H9 (cell line): ENCODE results near the gene RPAP2. TPM values are rescaled to one million over a fixed set of nuclear protein-coding genes. Genes with fewer than 3 reads are reported as not detected.

Source experiments
- DNase-seq: peaks from one replicate; pipeline ENCODE4 v3.0.0-alpha.2; 2017
- H2AFZ ChIP-seq: one replicate; pipeline ENCODE4 v1.6.1; 2013; ENCODE audit warnings: mild to moderate bottlenecking, low read length, control low read depth, moderate library complexity
- H2AK5ac ChIP-seq: 2 replicates; pipeline ENCODE4 v1.6.1; 2013; ENCODE audit warnings: low read length, control low read depth, mixed read lengths; ENCODE audit not compliant: insufficient read length
- H2BK120ac ChIP-seq: one replicate; pipeline ENCODE4 v1.6.1; 2013; ENCODE audit warnings: low read depth, mild to moderate bottlenecking, low read length, control low read depth, inconsistent platforms; ENCODE audit not compliant: poor library complexity, severe bottlenecking
- H2BK12ac ChIP-seq: 2 replicates; pipeline ENCODE4 v1.6.1; 2013; ENCODE audit warnings: low read length, control low read depth, mixed read lengths, low read depth; ENCODE audit not compliant: insufficient read length
- H2BK15ac ChIP-seq: 2 replicates; pipeline ENCODE4 v1.6.1; 2013; ENCODE audit warnings: low read depth, low read length, control low read depth
- H2BK20ac ChIP-seq: one replicate; pipeline ENCODE4 v1.6.1; 2013; ENCODE audit warnings: low read depth, mild to moderate bottlenecking, low read length, control low read depth, inconsistent platforms; ENCODE audit not compliant: poor library complexity, severe bottlenecking
- H2BK5ac ChIP-seq: 2 replicates; pipeline ENCODE4 v1.6.1; 2013; ENCODE audit warnings: low read length, control low read depth, mixed read lengths; ENCODE audit not compliant: insufficient read length
- H3K14ac ChIP-seq: 2 replicates; pipeline ENCODE4 v1.6.1; 2013; ENCODE audit warnings: low read length, control low read depth; ENCODE audit not compliant: insufficient read depth
- H3K18ac ChIP-seq: 2 replicates; pipeline ENCODE4 v1.6.1; 2013; ENCODE audit warnings: low read depth, mild to moderate bottlenecking, mixed read lengths, low read length, control low read depth; ENCODE audit not compliant: insufficient read length
- H3K23ac ChIP-seq: 2 replicates; pipeline ENCODE4 v1.6.1; 2013; ENCODE audit warnings: low read length, control low read depth, mixed read lengths, low read depth; ENCODE audit not compliant: insufficient read length
- H3K23me2 ChIP-seq: 2 replicates; pipeline ENCODE4 v1.6.1; 2013; ENCODE audit warnings: low read depth, mild to moderate bottlenecking, mixed read lengths, low read length, control low read depth; ENCODE audit not compliant: insufficient read length, poor library complexity, severe bottlenecking
- H3K27ac ChIP-seq: 2 replicates; pipeline ENCODE4 v1.5.1; 2013; ENCODE audit warnings: low read length, control low read depth, mixed read lengths, low read depth; ENCODE audit not compliant: insufficient read length
- H3K27me3 ChIP-seq: 2 replicates; pipeline ENCODE4 v1.6.1; 2013; ENCODE audit warnings: low read length, control low read depth, inconsistent platforms; ENCODE audit not compliant: insufficient read depth
- H3K4ac ChIP-seq: 2 replicates; pipeline ENCODE4 v1.6.1; 2013; ENCODE audit warnings: low read depth, mild to moderate bottlenecking, control low read depth, inconsistent platforms, low read length, moderate library complexity
- H3K4me1 ChIP-seq: 2 replicates; pipeline ENCODE4 v1.6.1; 2013; ENCODE audit warnings: low read length, control low read depth, inconsistent platforms; ENCODE audit not compliant: insufficient read depth
- H3K4me2 ChIP-seq: 2 replicates; pipeline ENCODE4 v1.6.1; 2013; ENCODE audit warnings: low read length, control low read depth, mixed read lengths; ENCODE audit not compliant: insufficient read length, insufficient read depth
- H3K56ac ChIP-seq: 2 replicates; pipeline ENCODE4 v1.6.1; 2013; ENCODE audit warnings: low read depth, mild to moderate bottlenecking, mixed read lengths, low read length, control low read depth; ENCODE audit not compliant: insufficient read length
- H3K79me1 ChIP-seq: 2 replicates; pipeline ENCODE4 v1.6.1; 2013; ENCODE audit warnings: low read depth, mild to moderate bottlenecking, moderate library complexity, low read length, control low read depth, inconsistent platforms; ENCODE audit not compliant: insufficient read depth, poor library complexity, severe bottlenecking
- H3K79me2 ChIP-seq: 2 replicates; pipeline ENCODE4 v1.6.1; 2013; ENCODE audit warnings: low read length, control low read depth, inconsistent platforms; ENCODE audit not compliant: insufficient read depth
- H3K9ac ChIP-seq: 2 replicates; pipeline ENCODE4 v1.6.1; 2013; ENCODE audit warnings: low read length, control low read depth, mixed read lengths; ENCODE audit not compliant: insufficient read length; ENCODE audit errors: extremely low read depth
- H3K9me3 ChIP-seq: one replicate; pipeline ENCODE4 v1.6.1; 2013; ENCODE audit warnings: low read depth, low read length, inconsistent platforms; ENCODE audit not compliant: control insufficient read depth
- H3T11ph ChIP-seq: one replicate; pipeline ENCODE4 v1.6.1; 2013; ENCODE audit warnings: mild to moderate bottlenecking, low read length, control low read depth, inconsistent platforms
- H4K20me1 ChIP-seq: one replicate; pipeline ENCODE4 v1.6.1; 2013; ENCODE audit not compliant: control insufficient read depth, insufficient read length, insufficient read depth
- H4K5ac ChIP-seq: 2 replicates; pipeline ENCODE4 v1.6.1; 2013; ENCODE audit warnings: low read depth, mild to moderate bottlenecking, mixed read lengths, low read length, control low read depth; ENCODE audit not compliant: insufficient read length
- H4K8ac ChIP-seq: replicated peaks from 2 replicates; pipeline ENCODE4 v1.6.1; 2013; ENCODE audit warnings: low read length, control low read depth, mixed read lengths, low read depth; ENCODE audit not compliant: insufficient read length
- H4K91ac ChIP-seq: 2 replicates; pipeline ENCODE4 v1.6.1; 2013; ENCODE audit warnings: low read depth, mild to moderate bottlenecking, moderate library complexity, mixed read lengths, low read length, control low read depth; ENCODE audit not compliant: insufficient read length
- H3K27ac Mint-ChIP-seq, 3 experiments: 2 replicates in 2 of 3; 3 replicates in 1 of 3; pipeline ENCODE4 v1.8.0; 2020 to 2021; ENCODE audit warnings: mixed read lengths in 3 of 3, mild to moderate bottlenecking in 1 of 3, moderate library complexity in 1 of 3
- H3K27me3 Mint-ChIP-seq: 2 replicates; pipeline ENCODE4 v1.8.0; 2021; ENCODE audit warnings: low read depth, mild to moderate bottlenecking, moderate library complexity, mixed read lengths
- H3K36me3 Mint-ChIP-seq, 3 experiments: 2 replicates in 2 of 3; 3 replicates in 1 of 3; pipeline ENCODE4 v1.8.0; 2020 to 2021; ENCODE audit warnings: low read depth in 3 of 3, mixed read lengths in 3 of 3; ENCODE audit not compliant: insufficient read depth in 1 of 3
- H3K4me1 Mint-ChIP-seq, 2 experiments: 2 replicates each; pipeline ENCODE4 v1.8.0; 2020; ENCODE audit warnings: mixed read lengths in 2 of 2
- H3K4me3 Mint-ChIP-seq, 2 experiments: 2 replicates in 1 of 2; 3 replicates in 1 of 2; pipeline ENCODE4 v1.8.0; 2020 to 2021; ENCODE audit warnings: mild to moderate bottlenecking in 2 of 2, mixed read lengths in 2 of 2, moderate library complexity in 1 of 2
- H3K9me3 Mint-ChIP-seq, 2 experiments: 2 replicates in 1 of 2; 3 replicates in 1 of 2; pipeline ENCODE4 v1.8.0; 2020; ENCODE audit warnings: mild to moderate bottlenecking in 2 of 2, mixed read lengths in 2 of 2, moderate library complexity in 1 of 2
- total RNA-seq: library from RNA; stranded (reverse); gene quantifications from 2 replicates; pipeline ENCODE4 v1.2.1, GENCODE V29; 2021
- TF ChIP-seq, protein P1 (sequence below): fragments of 200-600 bp; sonication (generic); conservative IDR thresholded peaks from 3 replicates; pipeline ENCODE4 v1.8.0; 2021; ENCODE audit warnings: antibody characterized with exemption, mild to moderate bottlenecking

RPAP2 gene
- total RNA-seq, 1 experiment from 2014 or later = 27.4 TPM

DNA sequence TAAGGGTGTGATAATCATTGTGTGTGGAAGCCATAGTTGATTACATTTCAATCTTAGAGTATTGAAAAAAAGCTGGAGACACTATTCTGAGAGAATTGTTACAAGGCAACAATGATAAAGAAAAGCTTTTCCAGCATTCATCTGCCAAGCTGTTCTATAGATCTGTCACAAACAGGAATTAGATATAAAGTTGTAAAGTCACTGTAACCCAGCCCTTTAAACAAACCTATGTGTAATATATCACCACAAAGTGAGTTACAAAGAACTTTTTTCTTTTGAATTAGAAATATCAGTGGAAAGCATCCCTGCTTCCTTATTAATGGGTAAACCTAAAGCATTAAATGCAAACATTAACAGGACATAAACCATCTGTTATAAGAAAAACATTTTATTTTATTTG, 55.4 kb downstream of the RPAP2 start:
- TF ChIP-seq, protein P1, sequence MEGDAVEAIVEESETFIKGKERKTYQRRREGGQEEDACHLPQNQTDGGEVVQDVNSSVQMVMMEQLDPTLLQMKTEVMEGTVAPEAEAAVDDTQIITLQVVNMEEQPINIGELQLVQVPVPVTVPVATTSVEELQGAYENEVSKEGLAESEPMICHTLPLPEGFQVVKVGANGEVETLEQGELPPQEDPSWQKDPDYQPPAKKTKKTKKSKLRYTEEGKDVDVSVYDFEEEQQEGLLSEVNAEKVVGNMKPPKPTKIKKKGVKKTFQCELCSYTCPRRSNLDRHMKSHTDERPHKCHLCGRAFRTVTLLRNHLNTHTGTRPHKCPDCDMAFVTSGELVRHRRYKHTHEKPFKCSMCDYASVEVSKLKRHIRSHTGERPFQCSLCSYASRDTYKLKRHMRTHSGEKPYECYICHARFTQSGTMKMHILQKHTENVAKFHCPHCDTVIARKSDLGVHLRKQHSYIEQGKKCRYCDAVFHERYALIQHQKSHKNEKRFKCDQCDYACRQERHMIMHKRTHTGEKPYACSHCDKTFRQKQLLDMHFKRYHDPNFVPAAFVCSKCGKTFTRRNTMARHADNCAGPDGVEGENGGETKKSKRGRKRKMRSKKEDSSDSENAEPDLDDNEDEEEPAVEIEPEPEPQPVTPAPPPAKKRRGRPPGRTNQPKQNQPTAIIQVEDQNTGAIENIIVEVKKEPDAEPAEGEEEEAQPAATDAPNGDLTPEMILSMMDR = no peak
- no peak overlapping the region for H2BK120ac ChIP-seq
- Mint-ChIP-seq H3K4me3 (no peak overlapping the region), H3K27me3 (no peaks in the 10 kb centered on the region), H3K27ac (no peak overlapping the region), H3K36me3 (peaks cover 26 to 52% (median 38%) of the 10 kb centered on the region in 3 experiments), H3K4me1 (no peaks in the 10 kb centered on the region), H3K9me3 (peaks cover 6 to 8% of the 10 kb centered on the region in 2 experiments)
- no peak overlapping the region for H3K23ac ChIP-seq
- no peak overlapping the region for H3K4ac ChIP-seq
- no peaks in the 10 kb centered on the region for H3K79me1 ChIP-seq
- no peak overlapping the region for H3K14ac ChIP-seq
- no peak overlapping the region for H3K4me2 ChIP-seq
- no peak overlapping the region for H3K9ac ChIP-seq
- H3K27ac ChIP-seq = no peak overlapping the region
- no peak overlapping the region for H3K18ac ChIP-seq
- H3K79me2 ChIP-seq = no peaks in the 10 kb centered on the region; the same call in 1 of the 2 replicates
- H4K8ac ChIP-seq = no peak overlapping the region
- no peak overlapping the region for H2AK5ac ChIP-seq
- H2AFZ ChIP-seq = no peak overlapping the region
- H2BK12ac ChIP-seq = no peak overlapping the region
- no peak overlapping the region for H3T11ph ChIP-seq
- H3K27me3 ChIP-seq = no peaks in the 10 kb centered on the region
- no peak for DNase-seq
- H3K4me1 ChIP-seq = no peaks in the 10 kb centered on the region
- no peak overlapping the region for H4K91ac ChIP-seq
- H4K20me1 ChIP-seq = no peaks in the 10 kb centered on the region
- no peaks in the 10 kb centered on the region for H3K23me2 ChIP-seq
- H4K5ac ChIP-seq = no peak overlapping the region
- no peak overlapping the region for H2BK20ac ChIP-seq
- H3K56ac ChIP-seq = no peak overlapping the region
- H2BK15ac ChIP-seq = no peak overlapping the region
- H2BK5ac ChIP-seq = no peak overlapping the region
- no peaks in the 10 kb centered on the region for H3K9me3 ChIP-seq
